Activated B cell treated with CpG ODN at 0.5 μM for 24 hours (primary cell): ENCODE measurements around the gene SMARCA4. TPM values are rescaled to one million over a fixed set of nuclear protein-coding genes. Genes with fewer than 3 reads are reported as not detected.

Experiments used
- ATAC-seq: fragments of 200-7000 bp; cut with Tn5 transposase; one replicate; pipeline ENCODE4 v1.10.0; 2021; ENCODE audit warnings: low read depth, mild to moderate bottlenecking, moderate library complexity
- CTCF ChIA-PET: fragments of 350-600 bp; sonication (Branson Sonifier 250); formaldehyde crosslinking; loops from one replicate; lab custom pipeline; 2021; ENCODE audit warnings: antibody characterized with exemption; lab: Charles Lee
- POLR2A ChIA-PET: fragments of 350-600 bp; sonication (Branson Sonifier 250); formaldehyde crosslinking; loops from one replicate; lab custom pipeline; 2021; ENCODE audit warnings: antibody characterized with exemption; lab: Charles Lee
- DNase-seq: peaks from one replicate; pipeline ENCODE4 v3.0.0; 2022
- H3K27ac Mint-ChIP-seq: one replicate; pipeline ENCODE4 v1.8.0; 2020; ENCODE audit warnings: mixed read lengths
- H3K27me3 Mint-ChIP-seq: one replicate; pipeline ENCODE4 v1.8.0; 2021; ENCODE audit warnings: mixed read lengths
- H3K36me3 Mint-ChIP-seq: one replicate; pipeline ENCODE4 v1.8.0; 2021; ENCODE audit warnings: low read depth, mixed read lengths
- H3K4me1 Mint-ChIP-seq: one replicate; pipeline ENCODE4 v1.8.0; 2021; ENCODE audit warnings: mixed read lengths
- H3K4me3 Mint-ChIP-seq: one replicate; pipeline ENCODE4 v1.8.0; 2020; ENCODE audit warnings: mild to moderate bottlenecking, mixed read lengths
- H3K9me3 Mint-ChIP-seq: one replicate; pipeline ENCODE4 v1.8.0; 2020; ENCODE audit warnings: mixed read lengths
- intact Hi-C: fragments of 100-400 bp; cut with micrococcal nuclease; formaldehyde crosslinking; loops from one replicate; pipeline ENCODE4 v1.15.1; 2024
- total RNA-seq: library from RNA; stranded (reverse); gene quantifications from 2 replicates; pipeline ENCODE4 v1.2.3, GENCODE V29; 2022
- TF ChIP-seq, protein P1 (sequence below): fragments of 200-600 bp; IDR thresholded peaks from one replicate; pipeline ENCODE4 v1.8.0; 2022; ENCODE audit warnings: antibody characterized with exemption, mild to moderate bottlenecking

The SMARCA4 gene
- total RNA-seq, 1 donor from 2014 or later: 93.6 TPM

DNA sequence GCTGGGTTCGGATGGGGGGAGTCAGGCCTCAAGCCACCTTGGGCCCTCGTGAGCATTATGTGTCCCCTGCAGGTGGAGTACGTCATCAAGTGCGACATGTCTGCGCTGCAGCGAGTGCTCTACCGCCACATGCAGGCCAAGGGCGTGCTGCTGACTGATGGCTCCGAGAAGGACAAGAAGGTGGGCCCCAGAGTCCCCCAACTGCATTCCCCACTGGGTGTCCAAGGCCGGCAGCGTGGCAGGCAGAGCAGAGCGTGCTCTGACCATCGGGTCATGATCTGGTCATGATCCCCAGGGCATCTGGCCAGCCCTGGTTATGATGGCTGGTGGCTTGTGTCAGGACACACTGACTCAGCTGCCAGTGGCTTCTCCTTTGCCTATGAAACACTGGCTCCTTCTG, 63.4 kb downstream of the SMARCA4 start:
- Mint-ChIP-seq H3K4me1 (no peaks in the 10 kb centered on the region), H3K9me3 (no peaks in the 10 kb centered on the region), H3K4me3 (no peak overlapping the region), H3K27me3 (no peaks in the 10 kb centered on the region), H3K36me3 (peaks cover 88% of the 10 kb centered on the region), H3K27ac (no peak overlapping the region)
- ChIA-PET POLR2A (interaction anchor here (0.6 kb wide), 1 partner anchor 92 kb away, joined by 6 read pairs; no protein-coding TSS in a partner anchor), CTCF (no interaction called here)
- ATAC-seq (no peak), DNase-seq (no peak)
- intact Hi-C loops: no loop called here
- TF ChIP-seq, protein P1, sequence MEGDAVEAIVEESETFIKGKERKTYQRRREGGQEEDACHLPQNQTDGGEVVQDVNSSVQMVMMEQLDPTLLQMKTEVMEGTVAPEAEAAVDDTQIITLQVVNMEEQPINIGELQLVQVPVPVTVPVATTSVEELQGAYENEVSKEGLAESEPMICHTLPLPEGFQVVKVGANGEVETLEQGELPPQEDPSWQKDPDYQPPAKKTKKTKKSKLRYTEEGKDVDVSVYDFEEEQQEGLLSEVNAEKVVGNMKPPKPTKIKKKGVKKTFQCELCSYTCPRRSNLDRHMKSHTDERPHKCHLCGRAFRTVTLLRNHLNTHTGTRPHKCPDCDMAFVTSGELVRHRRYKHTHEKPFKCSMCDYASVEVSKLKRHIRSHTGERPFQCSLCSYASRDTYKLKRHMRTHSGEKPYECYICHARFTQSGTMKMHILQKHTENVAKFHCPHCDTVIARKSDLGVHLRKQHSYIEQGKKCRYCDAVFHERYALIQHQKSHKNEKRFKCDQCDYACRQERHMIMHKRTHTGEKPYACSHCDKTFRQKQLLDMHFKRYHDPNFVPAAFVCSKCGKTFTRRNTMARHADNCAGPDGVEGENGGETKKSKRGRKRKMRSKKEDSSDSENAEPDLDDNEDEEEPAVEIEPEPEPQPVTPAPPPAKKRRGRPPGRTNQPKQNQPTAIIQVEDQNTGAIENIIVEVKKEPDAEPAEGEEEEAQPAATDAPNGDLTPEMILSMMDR: no peak

DNA sequence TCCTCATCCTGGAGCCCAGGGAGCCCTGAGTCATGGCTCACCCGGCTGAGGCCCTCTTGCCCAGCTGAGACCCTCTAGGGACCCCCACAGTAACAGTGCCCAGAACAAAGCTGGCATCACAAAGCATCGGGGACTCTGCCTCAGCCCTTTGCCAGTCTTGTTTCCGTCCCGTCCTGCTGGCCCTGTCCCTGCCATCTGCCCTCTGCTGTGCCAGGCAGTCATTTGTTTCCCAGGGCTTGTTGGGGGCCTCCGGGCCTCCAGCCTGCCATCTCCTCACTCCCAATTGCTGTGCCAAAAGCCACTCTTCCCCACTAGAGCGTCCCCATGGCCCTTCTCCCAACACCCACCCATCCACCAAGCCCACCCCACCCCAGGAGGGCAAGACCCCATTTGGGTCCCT, 64.2 kb downstream of the SMARCA4 start:
- intact Hi-C loops: no loop called here
- Mint-ChIP-seq H3K9me3 (no peaks in the 10 kb centered on the region), H3K4me1 (no peaks in the 10 kb centered on the region), H3K36me3 (peaks cover 88% of the 10 kb centered on the region), H3K27ac (no peak overlapping the region), H3K4me3 (no peak overlapping the region), H3K27me3 (no peaks in the 10 kb centered on the region)
- ChIA-PET CTCF (no interaction called here), POLR2A (no interaction called here)
- DNase-seq (no peak), ATAC-seq (no peak)
- TF ChIP-seq, protein P1: no peak

DNA sequence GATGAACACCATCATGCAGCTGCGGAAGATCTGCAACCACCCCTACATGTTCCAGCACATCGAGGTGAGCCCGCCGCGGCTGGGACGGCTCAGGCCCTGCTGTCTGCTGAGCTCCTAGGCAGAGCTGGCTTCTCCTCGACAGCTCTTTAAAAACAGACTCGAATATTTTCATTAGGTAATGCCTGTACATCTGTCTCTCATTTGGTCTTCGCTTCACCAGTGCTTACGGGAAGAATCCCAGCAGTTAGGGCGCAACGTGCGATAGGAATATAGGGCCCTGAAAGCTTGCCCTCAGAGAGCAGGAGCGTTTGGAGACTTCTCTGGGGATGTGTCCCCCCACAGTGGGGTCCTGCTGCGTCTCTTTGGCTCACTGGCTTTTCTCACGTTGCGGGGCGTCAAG, 64.6 kb downstream of the SMARCA4 start:
- Mint-ChIP-seq H3K4me3 (no peak overlapping the region), H3K36me3 (peaks cover 90% of the 10 kb centered on the region), H3K27me3 (no peaks in the 10 kb centered on the region), H3K9me3 (no peaks in the 10 kb centered on the region), H3K27ac (no peak overlapping the region), H3K4me1 (no peaks in the 10 kb centered on the region)
- POLR2A ChIA-PET: no interaction called here
- ATAC-seq: no peak
- TF ChIP-seq, protein P1: no peak
- intact Hi-C loops: no loop called here
- CTCF ChIA-PET: no interaction called here
- DNase-seq: no peak

DNA sequence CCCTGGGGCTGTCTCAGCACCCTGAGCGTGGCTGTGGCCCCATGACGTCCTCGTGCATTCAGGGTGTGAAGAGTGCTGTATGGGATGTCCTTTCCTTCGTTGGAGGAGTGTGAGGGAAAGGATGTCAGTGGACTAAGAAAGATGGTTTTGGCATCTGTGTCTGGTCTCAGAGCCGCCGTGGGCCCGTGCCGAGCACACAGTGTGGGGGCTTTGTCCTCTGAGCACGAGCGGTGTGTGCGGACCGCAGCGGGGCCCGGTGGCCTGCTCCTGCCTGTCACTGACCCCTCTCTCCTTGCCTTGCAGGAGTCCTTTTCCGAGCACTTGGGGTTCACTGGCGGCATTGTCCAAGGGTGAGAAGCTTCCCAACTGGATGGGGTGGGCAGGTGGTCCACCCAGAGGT, 65.2 kb downstream of the SMARCA4 start:
- intact Hi-C loops: no loop called here
- no peaks in the 10 kb centered on the region for H3K4me1 Mint-ChIP-seq
- peaks cover 90% of the 10 kb centered on the region for H3K36me3 Mint-ChIP-seq
- CTCF ChIA-PET: no interaction called here
- POLR2A ChIA-PET: interaction anchor here (0.7 to 1.0 kb wide), 2 partner anchors 9 to 324 kb away, joined by 5 to 7 read pairs; no protein-coding TSS in a partner anchor
- H3K9me3 Mint-ChIP-seq: no peaks in the 10 kb centered on the region
- DNase-seq: no peak
- no peaks in the 10 kb centered on the region for H3K27me3 Mint-ChIP-seq
- ATAC-seq: no peak
- H3K27ac Mint-ChIP-seq: no peak overlapping the region
- no peak overlapping the region for H3K4me3 Mint-ChIP-seq
- TF ChIP-seq, protein P1: no peak

DNA sequence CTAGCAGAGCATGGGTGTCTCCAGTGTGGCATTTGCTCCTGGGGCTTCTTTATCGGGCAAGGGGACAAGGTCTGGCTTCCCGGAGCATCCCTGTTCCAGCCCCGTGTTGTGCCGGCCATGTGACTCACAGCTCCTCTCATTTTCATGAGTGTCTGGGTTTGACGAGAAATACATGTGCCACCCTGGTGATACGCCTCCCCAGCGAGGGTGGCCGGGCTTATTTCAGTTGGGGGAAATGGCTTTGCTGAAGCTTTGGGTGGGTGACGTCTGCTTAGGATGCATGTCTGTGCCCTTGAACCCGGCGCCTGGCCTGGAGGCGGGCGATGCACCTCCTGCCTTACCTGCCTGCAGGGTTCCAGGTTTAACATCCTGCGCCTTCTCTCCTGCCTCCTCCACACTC, 66.6 kb downstream of the SMARCA4 start:
- no peak for ATAC-seq
- no peaks in the 10 kb centered on the region for H3K4me1 Mint-ChIP-seq
- H3K36me3 Mint-ChIP-seq: peaks cover 90% of the 10 kb centered on the region
- no peaks in the 10 kb centered on the region for H3K27me3 Mint-ChIP-seq
- POLR2A ChIA-PET: no interaction called here
- H3K9me3 Mint-ChIP-seq: no peaks in the 10 kb centered on the region
- no peak for DNase-seq
- TF ChIP-seq, protein P1: no peak
- no peak overlapping the region for H3K4me3 Mint-ChIP-seq
- CTCF ChIA-PET: interaction anchor here (1.3 kb wide), 1 partner anchor 99 kb away, joined by 4 read pairs; no protein-coding TSS in a partner anchor
- no peak overlapping the region for H3K27ac Mint-ChIP-seq
- intact Hi-C loops: no loop called here
